WTC11 (cell line): Measurements from ENCODE around the gene GPR108.

ENCODE experiments used
- CTCF ChIP-seq: fragments of 200-600 bp; IDR thresholded peaks from 2 replicates; pipeline ENCODE4 v1.8.0; 2022; ENCODE audit warnings: antibody characterized with exemption
- E2F1 ChIP-seq: sonication (generic); formaldehyde crosslinking; IDR thresholded peaks from 2 replicates; pipeline ENCODE4 v1.8.0; 2022; ENCODE audit warnings: mild to moderate bottlenecking, missing genetic modification reagents
- TEAD1 ChIP-seq: sonication (generic); formaldehyde crosslinking; IDR thresholded peaks from 2 replicates; pipeline ENCODE4 v1.8.0; 2022; ENCODE audit warnings: mild to moderate bottlenecking, missing genetic modification reagents
- TEAD4 ChIP-seq: sonication (generic); formaldehyde crosslinking; IDR thresholded peaks from 2 replicates; pipeline ENCODE4 v1.8.0; 2022; ENCODE audit warnings: mild to moderate bottlenecking, missing genetic modification reagents
- ZNF121 ChIP-seq: sonication (generic); formaldehyde crosslinking; IDR thresholded peaks from 2 replicates; pipeline ENCODE4 v1.8.0; 2023; ENCODE audit warnings: missing genetic modification reagents
- TF ChIP-seq, protein P1 (sequence below): sonication (generic); formaldehyde crosslinking; IDR thresholded peaks from 2 replicates; pipeline ENCODE4 v1.8.1; 2023; ENCODE audit warnings: mild to moderate bottlenecking, missing genetic modification reagents, moderate library complexity
- TF ChIP-seq, protein P2 (sequence below): sonication (generic); formaldehyde crosslinking; IDR thresholded peaks from 2 replicates; pipeline ENCODE4 v1.8.0; 2022; ENCODE audit warnings: mild to moderate bottlenecking, missing genetic modification reagents

DNA sequence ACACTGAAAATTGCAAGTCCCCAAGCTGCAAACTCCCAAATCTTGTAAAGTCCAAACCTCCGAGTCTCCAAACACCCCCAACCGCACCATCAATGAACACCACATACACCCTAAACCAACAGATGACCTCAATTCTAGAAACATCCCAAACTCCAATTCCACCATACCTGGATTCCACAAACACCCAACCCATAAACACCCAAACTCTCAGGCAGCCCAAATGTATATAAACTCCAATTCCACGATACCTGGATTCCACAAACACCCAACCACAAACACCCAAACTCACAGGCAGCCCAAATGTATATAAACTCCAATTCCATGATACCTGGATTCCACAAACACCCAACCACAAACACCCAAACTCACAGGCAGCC is 17.4 kb downstream of the GPR108 start:
- no peak for TF ChIP-seq E2F1 (CRISPR knock-in tag)
- TF ChIP-seq CTCF = no peak
- TF ChIP-seq, protein P1, sequence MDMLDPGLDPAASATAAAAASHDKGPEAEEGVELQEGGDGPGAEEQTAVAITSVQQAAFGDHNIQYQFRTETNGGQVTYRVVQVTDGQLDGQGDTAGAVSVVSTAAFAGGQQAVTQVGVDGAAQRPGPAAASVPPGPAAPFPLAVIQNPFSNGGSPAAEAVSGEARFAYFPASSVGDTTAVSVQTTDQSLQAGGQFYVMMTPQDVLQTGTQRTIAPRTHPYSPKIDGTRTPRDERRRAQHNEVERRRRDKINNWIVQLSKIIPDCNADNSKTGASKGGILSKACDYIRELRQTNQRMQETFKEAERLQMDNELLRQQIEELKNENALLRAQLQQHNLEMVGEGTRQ = no peak
- no peak for TF ChIP-seq TEAD1 (CRISPR knock-in tag)
- TF ChIP-seq ZNF121 (CRISPR knock-in tag) = no peak
- no peak for TF ChIP-seq TEAD4 (CRISPR knock-in tag)
- TF ChIP-seq, protein P2, sequence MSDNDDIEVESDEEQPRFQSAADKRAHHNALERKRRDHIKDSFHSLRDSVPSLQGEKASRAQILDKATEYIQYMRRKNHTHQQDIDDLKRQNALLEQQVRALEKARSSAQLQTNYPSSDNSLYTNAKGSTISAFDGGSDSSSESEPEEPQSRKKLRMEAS = no peak
